Dermis microvascular lymphatic vessel endothelial cell (primary cell): ENCODE results near the gene ST6GALNAC4. TPM values are rescaled to one million over a fixed set of nuclear protein-coding genes. Genes with fewer than 3 reads are reported as not detected.

Source experiments
- DNase-seq, 2 donors: peaks; one replicate each; pipeline versions ENCODE4 v3.0.0 to v3.0.0-alpha.2; 2010; ENCODE audit warnings: low read depth in 2 of 2
- total RNA-seq: library from RNA; depleted of rRNA; stranded (reverse); fragments of >200 nt; gene quantifications from 2 replicates; pipeline ENCODE4 v1.2.1, GENCODE V29; 2014

ST6GALNAC4 gene
- total RNA-seq, 1 donor from 2014 or later, result 27.3 TPM

DNA sequence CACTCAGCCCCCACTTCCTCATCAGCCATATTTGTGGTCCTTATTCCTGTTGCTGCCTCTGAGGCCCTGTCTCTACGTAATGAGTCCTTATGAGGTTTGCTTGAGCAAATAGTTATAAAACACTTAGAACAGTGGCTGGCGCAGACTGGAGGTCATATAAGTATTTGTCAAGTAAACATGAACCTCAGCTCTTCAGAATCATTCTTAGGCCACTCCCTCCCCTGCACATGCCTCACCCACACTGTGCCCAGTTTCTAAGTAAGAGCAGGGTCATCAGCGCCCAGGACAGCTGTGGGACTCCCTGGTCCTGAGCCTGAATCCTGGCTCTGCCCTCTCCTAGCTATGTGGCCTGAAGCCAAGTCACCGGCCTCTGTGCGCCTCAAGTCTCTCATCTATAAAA is 4.0 kb downstream of the ST6GALNAC4 start:
- no peak for DNase-seq

DNA sequence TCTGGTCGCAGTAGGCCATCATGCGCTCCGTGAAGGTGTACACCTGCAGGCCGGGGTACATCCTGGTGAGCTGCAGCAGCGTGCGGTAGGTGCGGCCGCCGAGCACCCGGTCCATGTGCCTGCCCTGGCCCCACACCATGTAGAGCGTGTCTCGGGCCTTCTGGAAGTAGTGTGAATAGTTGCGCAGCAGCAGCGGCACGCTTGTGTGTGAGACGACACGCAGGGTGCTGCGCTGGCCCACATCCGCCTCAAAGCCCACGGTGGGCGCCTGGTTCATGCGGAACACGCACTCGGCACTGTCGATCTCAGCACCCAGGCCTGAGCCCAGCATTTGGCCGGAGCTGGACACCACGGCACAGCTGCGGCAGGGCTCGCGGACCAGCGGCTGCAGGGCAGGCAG is 4.5 kb downstream of the ST6GALNAC4 start:
- DNase-seq, result no peak

DNA sequence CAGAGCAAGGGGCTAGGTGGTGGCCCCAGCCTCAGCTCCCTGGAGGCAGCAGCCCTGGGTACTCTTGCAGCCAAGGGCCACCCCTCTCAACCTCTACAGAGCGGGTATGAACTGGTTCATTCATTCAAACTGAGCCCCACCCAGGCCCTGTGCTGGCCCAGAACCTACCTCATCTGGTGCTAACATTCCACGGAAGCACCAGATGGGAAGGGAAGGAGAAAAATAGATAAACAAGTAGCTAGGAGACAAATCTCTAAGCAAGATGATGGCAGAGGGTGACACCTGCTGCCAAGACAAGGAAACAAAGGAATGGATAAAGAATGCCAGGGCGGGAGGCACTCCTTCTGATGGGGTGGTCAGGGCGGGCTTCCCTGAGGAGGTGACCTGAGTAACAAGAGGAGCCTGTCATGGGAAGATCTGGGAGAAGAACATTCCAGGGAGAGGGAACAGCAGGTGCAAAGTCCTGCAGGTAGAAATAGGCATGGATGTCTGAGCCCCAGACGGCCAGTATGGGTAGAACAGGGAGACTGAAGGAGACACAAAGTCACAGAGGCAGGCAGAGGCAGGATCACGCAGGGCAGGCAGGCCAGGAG is 6.1 kb downstream of the ST6GALNAC4 start:
- peak in 1 of 2 donors; percentile 59 for DNase-seq

DNA sequence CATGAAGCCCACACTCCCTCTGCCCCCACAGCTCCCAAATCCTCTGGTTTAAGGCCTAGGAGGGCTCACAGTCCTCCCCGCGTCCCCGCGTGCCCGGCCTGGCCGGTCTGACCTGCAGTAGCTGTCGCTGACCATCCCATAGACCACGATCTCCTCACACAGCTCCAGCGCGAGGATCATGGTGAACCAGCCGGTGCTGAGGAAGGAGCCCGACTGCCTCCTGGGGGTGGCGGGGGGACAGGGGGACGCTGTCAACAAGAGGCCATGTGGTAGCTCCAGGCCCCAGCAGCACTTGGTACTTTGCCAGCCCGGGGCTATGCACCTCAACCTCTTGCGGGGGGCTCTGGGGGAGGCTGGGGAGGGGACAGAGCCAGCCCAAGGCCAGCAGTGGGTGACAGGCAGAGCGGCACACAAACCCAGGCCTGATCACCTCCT is 7.0 kb downstream of the ST6GALNAC4 start:
- DNase-seq, result no peak

DNA sequence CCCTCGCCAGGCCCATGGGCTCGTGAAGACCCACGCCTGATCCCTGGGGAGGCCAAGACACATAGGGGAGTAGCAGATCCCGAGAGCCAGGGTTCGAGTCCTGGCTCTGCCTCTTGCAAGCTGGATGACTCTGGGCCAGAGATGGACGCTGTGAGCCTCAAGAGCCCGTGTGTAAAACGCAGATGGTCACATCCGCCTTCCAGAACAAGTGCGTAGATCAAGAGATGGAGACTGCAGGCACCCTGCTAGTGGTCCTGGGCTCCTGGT is 8.2 kb downstream of the ST6GALNAC4 start:
- no peak for DNase-seq

DNA sequence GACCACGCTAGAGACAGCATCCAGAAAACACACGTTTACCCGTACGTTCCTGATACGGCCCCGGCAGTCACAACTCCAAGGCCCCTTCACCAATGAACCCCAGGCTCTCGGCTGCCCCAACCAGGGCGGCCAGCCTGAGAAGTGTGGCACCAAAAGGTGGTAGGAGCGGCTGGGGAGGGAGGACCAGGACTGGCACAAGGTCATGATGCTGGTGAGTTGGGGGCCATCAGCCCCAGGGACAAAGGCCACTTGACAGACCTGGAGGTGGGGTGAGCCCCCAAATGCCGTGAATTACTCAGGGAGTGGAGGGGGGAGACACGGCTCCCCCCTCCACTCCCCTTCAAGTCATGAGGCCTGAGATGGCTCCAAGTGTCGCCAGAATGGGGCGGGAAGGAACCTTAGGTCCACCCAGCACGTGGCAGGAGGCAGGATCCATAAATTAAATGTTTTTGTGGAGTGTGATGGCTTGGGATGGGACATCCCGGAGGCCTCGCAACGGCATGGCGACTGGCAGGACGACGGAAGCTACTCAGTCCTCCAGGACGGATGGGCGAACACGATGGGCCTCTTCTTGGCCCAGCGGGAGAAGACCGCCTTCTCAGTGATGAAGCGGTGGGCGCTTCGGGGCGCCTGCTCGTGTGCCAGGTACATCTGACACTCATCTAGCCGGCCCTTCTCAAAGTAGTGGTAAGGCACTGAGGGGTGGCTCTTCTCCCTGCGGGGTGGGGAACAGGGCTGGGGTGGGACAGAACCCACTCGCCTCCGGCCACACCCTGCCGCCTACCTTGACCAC is 8.8 kb downstream of the ST6GALNAC4 start:
- DNase-seq, result no peak

DNA sequence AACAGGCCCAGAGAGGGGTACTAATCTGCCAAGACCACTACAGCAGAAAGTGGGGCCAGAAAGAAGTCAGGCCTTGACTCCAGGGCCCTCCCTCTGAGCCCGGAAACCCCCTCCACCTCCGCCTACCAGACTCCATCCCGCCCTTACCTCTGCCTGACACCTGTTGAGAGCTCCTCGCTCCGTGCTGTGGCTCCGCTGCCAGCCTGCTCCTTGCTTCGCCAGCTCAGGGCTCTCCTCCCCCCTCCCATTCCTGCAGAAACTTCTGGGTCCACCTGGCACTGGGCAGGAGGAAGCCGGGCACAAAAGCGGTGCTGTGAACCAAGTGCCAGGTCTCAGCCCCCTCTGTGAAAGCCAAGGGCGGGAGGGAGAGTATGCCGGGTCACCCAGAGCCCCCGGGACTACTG is 11.1 kb downstream of the ST6GALNAC4 start:
- DNase-seq, result no peak

DNA sequence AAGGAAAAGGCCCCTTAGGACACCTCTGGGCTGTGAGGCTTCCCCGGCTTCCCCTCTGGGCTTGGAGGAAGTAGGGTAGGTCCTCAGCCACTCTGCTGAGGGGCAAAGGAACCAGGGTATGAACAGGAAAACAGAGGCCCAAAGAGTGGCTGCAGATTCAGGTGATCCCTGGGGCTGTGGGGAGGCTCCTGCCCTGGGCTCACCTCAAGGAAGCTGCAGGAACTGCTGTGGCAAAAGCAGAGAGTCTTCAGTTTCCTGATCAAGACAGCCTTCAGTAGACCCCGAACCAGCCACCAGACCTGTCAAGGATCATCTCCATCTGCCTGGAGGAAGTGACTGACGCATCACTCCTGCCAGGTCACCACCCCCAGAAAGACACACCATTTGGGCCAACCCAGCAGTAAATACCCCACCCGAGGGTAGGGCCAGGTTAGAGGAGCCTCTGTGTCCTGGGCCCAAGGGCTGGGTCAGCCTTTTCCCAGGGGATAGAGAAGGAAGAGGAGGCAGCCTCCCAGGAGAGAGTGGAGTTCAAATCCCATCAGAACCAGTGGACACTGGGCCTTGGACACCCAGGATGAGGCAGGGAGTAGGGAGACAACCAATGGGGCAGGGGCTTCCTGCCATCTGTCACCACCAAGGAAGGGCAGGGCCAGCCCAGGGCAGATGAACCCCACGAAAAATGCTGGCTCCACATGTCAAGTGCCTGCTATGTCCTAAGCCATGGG is 11.7 kb downstream of the ST6GALNAC4 start:
- peak in 1 of 2 donors; percentile 19 for DNase-seq

DNA sequence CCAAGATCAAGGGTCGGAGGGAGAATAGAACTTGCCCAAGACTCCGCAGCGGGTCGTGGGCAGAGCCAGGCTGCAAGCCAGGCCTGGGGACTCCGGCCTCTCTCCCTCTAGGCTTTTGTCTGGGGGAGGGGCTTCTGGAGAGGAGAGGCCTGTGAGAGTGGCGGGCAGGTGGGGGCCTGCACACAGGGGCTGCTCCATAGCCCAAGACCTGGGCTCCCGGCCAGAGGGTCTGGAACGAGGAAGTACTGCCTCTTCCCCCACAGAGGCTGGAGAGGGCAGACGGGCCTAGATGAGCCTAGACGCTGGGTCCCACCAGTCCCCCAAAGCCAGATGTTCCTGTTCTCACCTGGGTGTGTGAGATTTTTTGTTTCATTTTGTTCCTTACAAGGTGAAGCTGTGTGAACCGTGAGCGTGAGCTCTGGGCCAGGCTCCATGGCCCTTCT is 12.3 kb downstream of the ST6GALNAC4 start:
- DNase-seq, result peak in 1 of 2 donors; percentile 26

DNA sequence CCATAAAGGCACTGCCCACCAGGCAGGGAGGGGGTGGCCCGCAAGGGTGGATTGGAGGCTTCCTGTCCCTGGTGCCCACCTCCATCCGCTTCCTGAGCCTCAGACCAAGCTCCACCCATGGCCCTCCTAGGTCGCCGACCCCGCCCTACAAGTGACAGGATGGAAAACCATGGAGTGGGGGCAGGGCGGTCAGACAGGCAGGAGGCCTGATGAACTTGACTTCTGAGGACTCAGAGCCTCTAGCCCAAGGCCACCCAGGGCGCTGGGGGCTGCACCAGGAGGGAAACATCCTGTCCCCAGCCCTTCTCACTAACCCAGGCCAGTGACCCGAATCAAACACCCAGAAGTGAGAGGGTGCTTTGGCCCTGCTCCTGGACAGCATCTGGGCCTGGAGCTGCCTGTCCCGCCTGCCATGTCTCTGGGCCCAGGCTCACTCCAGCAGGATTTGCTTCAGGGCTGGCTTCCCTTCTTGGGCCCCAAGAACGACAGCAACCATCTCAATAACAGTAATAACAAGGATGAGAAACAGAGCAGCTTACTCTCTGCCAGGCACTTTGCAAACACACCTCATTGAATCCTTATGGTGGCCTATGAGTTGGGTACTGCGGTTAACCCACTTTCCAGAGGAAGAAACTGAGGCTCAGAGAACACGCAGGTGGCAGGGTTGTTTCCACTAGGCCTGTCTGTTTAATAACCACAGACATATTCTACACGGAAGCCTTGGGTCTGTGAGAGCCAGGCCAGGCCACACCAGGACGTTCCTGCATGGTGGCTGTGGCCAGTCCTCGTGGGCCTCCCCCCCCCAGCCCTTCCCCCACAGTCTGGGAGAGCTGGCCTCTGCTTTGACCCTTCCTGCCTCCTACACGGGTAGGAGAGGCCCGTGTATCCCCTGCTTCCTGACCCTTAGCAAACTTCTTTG is 13.0 kb downstream of the ST6GALNAC4 start:
- DNase-seq, result peak in 1 of 2 donors; percentile 46

DNA sequence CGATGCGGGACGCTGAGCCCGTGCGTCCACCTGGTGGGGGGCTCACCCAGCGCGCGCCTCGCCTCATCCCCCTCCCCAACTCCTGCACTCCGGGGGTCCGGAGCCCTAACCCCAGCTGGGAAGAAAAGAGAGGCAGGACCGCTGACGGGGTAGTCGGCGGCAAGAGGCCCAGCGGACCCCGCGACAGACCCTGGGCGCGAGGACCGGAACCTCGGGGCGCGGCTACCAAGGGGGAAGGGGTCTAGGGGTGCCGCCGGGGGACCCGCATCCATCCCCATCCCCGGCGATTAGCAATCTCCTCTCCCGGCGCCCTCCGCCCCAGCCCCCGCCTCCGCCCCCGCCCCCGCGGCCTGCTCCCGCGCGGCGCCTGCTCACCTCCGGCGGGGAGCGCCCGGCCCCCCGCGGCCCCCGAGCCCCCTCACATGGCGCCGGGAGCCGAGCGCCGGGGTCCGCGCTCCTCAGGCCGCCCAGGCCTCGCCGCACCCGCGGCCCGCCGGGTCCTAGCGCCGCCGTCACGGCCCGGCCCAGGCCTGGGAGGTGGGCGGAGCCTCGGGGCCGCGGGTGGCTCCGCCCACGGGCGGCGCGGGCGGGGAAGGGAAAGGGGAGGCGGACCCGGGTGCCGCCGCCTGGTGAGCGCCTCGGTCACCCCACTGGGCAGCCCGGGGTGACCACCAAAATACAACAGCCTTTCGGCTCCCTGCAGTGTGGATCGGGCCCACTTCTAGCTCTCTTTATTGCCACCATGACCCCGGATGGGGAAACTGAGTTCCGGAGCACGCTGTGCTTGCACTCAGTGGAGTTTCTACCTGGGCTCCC is 17.5 kb downstream of the ST6GALNAC4 start, which contains the start of gene ST6GALNAC6:
TSS of gene ST6GALNAC6 (minus strand) at position 476 of the 816 bp plus-strand sequence. CDS start 1,622 bp downstream, outside the sequence.
- peak in 1 of 2 donors; percentile 78 for DNase-seq

DNA sequence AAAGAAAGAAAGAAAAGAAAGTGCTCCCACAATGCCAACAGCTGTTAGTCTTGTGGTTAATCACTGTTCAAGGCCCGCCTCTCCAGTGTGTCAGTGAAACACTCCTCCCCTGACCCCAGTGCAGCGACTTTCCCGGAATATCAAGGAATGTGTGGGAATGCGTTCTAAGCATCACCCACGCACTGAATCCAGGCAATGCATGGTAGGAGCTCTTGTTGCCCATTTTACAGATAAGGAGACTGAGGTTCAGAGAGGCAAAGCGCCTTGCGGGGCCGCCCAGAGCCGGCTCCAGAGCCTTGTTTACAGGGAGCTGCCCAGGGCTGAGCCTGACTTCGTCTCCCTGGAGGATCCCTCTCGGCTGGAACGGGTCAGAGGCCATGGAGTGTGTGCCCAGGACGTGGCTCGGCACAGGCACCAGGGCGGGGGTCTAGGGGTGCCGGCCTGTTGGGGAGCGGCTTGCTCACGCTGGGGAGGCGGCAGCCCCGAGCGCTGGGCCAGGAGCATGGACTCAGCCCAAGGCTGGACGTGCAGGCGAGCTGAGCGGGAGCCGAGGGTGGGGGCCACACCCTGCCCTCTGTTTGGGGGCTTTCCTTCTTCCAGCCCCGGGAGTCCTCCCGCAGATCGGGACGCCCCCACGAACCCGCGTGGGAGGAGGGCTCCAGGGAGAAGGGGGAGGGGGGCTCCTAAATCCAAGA is 18.3 kb downstream of the ST6GALNAC4 start:
- DNase-seq, result peak in 1 of 2 donors; percentile 73

DNA sequence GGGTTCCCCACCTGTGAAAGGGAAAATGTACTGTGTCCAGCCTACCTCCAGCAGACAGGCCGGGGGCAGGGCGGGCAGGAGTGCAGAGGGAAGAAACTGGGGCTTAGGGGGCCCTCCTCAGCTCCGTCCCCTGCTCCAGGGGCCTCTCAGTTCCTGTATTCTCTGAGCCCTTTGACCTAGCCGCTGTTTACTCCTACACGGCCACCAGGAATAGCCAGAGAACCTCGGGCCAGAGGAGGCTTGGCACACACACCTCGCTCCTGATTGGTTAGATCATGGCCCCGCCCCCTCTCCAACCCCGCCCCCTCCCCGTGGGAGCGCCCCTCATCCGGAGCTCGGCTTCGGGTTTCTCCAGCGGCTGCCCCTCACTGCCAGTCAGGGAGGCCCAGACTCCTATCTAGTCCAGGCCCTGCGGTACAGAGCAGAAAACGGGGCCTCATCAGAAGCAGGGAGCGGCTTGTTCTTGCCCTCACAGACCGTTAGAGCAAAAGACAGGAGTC is 19.6 kb downstream of the ST6GALNAC4 start:
- peak; percentile 63 to 89 for DNase-seq

DNA sequence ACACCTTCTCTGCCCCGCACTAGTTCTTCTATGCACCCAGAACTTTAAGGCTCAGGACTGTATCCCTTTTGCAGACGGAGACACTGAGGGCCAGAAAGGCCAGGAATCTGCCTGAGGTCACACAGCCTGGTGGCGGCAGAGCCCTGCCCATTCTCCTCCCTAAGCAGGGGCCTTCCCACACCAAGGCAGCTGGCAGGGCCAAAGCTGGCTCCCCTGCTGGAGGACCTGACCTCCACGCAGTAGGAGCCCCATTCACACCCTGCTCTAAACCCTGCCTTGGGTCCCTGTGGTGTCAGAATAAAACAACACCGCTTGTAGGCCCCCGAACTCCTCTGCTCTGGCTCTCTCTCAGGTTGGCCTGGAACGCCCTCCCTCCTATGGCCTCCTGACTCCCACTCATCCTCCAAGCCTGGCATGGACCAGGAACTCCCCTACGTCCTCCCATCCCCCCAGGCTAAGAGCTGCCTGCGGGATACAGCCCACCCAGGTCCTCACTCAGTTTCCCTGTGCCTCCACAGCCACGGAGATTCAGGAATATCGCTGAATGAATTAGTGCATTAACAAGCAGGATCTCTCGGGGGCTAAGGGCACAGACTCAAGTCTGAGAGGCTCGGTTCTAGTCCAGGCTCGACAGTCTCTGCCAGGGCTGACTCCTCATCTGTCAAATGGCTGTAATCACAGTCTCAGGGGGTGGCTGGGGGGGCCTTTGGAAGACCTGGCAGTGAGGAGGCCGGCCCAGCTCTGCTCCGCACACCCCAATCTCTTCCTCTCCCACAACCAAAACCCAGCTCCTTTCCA is 20.2 kb downstream of the ST6GALNAC4 start:
- no peak for DNase-seq

DNA sequence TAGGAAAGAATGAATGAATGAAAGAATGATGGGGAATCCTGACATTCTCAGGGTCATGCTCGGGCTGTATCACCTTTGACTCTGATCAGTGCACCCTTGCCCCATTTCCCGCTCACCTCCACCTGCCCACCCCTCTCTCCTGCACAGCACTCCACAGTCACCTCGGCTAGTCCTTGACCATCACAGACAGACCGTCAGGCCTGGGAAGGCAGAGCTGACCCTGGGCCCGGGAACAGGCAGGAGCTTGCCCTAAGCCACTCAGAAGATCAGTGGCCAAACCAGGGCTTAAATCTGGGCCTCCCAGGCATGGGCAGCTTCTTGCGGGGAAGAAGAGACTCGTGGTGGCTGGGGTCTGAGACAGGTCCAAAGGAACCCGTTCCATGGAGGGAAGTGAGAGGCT is 21.0 kb downstream of the ST6GALNAC4 start:
- no peak for DNase-seq

DNA sequence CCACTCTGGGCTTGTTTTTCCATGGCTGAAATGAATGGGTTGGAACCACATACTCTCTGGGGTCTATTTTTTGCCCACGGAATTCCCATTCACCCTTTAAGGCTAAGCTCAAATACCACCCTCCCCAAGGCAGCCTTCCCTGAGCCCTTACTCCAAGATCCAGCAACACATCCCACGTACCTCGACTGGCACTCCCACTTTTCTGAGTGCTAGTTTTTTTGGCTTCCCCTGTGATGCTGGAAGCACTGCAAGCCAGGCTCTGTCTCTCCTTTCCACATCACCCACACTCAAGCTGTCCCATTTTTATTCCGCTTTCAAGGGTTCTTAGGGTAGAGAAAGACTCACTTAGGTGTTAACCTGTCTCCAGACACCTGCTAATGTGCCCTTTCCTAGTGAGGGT is 23.4 kb downstream of the ST6GALNAC4 start:
- no peak for DNase-seq

DNA sequence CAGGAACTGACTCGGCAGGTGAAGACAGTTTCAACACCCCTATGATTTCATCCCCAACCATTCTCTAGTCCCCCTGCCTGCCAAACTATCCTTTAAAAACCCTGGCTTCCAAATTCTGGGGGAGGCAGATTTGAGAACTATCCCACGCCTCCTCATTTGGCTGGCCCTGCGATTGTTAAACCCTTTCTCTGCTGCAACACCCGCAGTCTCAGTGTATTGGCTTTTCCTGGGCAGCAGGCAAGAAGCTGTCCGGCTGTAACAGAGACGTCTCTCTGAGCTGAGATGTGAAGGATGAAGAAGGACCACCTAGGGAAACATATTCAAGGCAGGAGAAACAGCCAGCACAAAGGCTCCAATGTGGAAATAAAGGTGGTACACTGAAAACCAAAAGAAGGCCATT is 24.0 kb downstream of the ST6GALNAC4 start:
- no peak for DNase-seq

DNA sequence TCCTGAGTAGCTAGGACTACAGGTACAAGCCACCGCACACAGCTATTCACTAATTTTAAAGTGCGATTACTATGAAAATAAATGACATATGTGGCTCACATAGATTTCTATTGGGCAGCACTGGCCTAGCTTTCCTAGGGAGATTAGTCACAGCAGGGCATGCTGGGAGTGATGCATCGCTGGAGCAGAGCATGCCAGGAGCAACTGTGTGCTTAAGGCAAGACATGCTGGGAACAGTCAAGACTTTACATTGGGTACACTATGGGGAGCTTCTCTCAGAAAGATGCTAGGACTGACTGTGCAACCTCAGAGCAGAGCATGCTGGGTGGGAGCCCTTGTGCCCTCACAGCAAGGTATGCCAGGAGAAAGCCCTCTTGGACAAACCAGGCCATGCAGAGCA is 26.8 kb downstream of the ST6GALNAC4 start:
- no peak for DNase-seq

DNA sequence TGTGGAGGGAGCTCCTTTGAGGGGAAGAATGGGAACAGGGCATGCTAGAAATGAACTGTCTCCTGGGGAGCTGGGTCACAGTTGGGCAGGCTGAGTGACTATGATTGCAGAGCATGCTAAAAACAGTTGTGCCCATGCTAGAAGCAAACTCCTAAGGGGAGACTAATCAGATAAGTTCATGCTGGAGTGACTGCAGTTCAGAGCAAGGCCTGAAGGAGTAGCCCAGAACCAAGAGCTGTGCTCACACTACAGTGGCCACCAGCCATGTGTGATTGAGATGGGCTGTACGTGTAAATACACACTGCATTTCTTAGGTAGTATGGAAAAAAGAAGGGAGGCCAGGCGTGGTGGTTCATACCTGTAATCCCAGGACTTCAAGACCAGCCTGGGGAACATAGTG is 29.0 kb downstream of the ST6GALNAC4 start:
- DNase-seq, result no peak
